Measurements from ENCODE around the gene TSPAN19. TPM values are rescaled to one million over a fixed set of nuclear protein-coding genes. Genes with fewer than 3 reads are reported as not detected.
"Not testable (repeated sequence)": the region's sequence is repeated elsewhere in the genome, so short reads cannot be mapped to it uniquely, and the experiment has no call there.

The TSPAN19 gene
- total RNA-seq, 4 donors from 2014 or later, result 2.7 TPM; not detected in 3

- no peak for DNase-seq (ENCODE audit: low spot score)
These were observed 18.0 kb downstream of the TSPAN19 start for GRCh38 chr12:85018098-85018497.

GRCh38 chr12:85017618-85018017, 18.5 kb downstream of the TSPAN19 start:
- no peak for DNase-seq (ENCODE audit: low spot score)
- ATAC-seq (ENCODE audit: low FRiP score), result no peak
- TF ChIP-seq CTCF (IDR thresholded peaks at IDR 0.05), result no peak

More at GRCh38 chr12:85018098-85018497, 18.0 kb downstream of the TSPAN19 start:
- ATAC-seq (ENCODE audit: low FRiP score), result no peak
- TF ChIP-seq CTCF (IDR thresholded peaks at IDR 0.05), result no peak

- DNase-seq (ENCODE audit: low spot score) (no peak), ATAC-seq (ENCODE audit: low FRiP score) (no peak)
- no peak for TF ChIP-seq CTCF (IDR thresholded peaks at IDR 0.05)
These were observed 18.9 kb downstream of the TSPAN19 start for GRCh38 chr12:85017133-85017532.

GRCh38 chr12:85016413-85016812, 19.7 kb downstream of the TSPAN19 start:
- DNase-seq (ENCODE audit: low spot score), result no peak

GRCh38 chr12:85007836-85008235, 28.2 kb downstream of the TSPAN19 start:
- ATAC-seq (ENCODE audit: low FRiP score) (no peak), DNase-seq (ENCODE audit: low spot score) (no peak)
- no peak for TF ChIP-seq CTCF (IDR thresholded peaks at IDR 0.05)

More at GRCh38 chr12:85016413-85016812, 19.7 kb downstream of the TSPAN19 start:
- ATAC-seq (ENCODE audit: low FRiP score), result no peak
- TF ChIP-seq CTCF (IDR thresholded peaks at IDR 0.05), result no peak

- no peak for TF ChIP-seq CTCF (IDR thresholded peaks at IDR 0.05)
- DNase-seq (ENCODE audit: low spot score) (no peak), ATAC-seq (ENCODE audit: low FRiP score) (no peak)
These were observed 29.9 kb downstream of the TSPAN19 start for GRCh38 chr12:85006206-85006605.

GRCh38 chr12:85005615-85006014, 30.5 kb downstream of the TSPAN19 start:
- DNase-seq (ENCODE audit: low spot score) (no peak), ATAC-seq (ENCODE audit: low FRiP score) (no peak)
- TF ChIP-seq CTCF (IDR thresholded peaks at IDR 0.05), result no peak

GRCh38 chr12:85005047-85005446, 31.0 kb downstream of the TSPAN19 start:
- not testable (repeated sequence) for DNase-seq (ENCODE audit: low spot score); ATAC-seq (ENCODE audit: low FRiP score)

Measured in omental fat pad (tissue), 4 donors.